Kidney tubule cell (primary cell): ENCODE data around the gene MRPL43.
A peak's percentile ranks its signal among the peaks of the same experiment; 100 is the strongest.

Experiments
- DNase-seq: peaks from one replicate; pipeline ENCODE4 v3.0.0-alpha.2; 2018; ENCODE audit warnings: low spot score

The MRPL43 gene

DNA sequence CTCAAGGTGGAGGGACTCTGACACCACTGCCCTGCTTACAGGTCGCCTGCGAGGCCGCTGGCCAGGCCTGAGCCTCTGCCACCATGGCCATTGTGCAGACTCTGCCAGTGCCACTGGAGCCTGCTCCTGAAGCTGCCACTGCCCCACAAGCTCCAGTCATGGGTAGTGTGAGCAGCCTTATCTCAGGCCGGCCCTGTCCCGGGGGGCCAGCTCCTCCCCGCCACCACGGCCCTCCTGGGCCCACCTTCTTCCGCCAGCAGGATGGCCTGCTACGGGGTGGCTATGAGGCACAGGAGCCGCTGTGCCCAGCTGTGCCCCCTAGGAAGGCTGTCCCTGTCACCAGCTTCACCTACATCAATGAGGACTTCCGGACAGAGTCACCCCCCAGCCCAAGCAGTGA lies 15.2 kb upstream of the MRPL43 start:
- no peak for DNase-seq

- DNase-seq, result no peak
These were observed 14.3 kb upstream of the MRPL43 start for GRCh38 chr10:101001659-101002035.

DNA sequence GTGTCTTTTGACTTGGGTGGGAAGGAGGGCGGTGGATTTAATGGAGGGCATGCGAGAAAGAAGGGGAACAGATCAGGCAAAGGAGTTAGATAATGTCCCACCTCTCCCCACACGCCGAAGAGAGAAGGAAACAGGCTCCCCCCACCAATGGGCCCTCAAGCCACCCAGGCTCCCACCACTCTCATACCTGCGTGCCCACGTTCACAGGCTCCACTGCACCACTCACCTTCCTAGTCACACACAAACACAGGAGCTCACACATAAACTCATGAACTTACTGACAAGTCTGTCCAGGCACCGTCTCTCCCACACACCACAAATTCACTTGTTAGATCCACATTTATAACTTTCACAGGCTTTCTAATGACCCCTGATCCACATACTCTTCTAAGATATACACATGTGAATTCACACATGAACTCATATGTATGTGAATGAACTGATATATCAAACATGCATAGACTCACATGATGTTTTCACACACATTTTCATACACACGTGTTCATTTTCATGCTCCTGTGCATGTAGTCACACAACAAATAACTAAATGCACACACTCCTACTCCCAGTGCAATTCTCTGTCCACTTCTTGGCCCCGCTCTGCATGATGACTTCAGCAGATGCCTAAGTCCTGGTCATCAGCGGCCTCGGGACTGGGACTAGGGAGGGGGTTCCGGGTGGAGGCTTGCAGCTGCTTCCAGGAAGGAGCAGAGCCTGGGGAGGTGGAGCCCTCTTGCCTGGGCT lies 13.8 kb upstream of the MRPL43 start:
- peak; percentile 93 for DNase-seq

GRCh38 chr10:101000127-101000914 lies 13.0 kb upstream of the MRPL43 start:
- no peak for DNase-seq

DNA sequence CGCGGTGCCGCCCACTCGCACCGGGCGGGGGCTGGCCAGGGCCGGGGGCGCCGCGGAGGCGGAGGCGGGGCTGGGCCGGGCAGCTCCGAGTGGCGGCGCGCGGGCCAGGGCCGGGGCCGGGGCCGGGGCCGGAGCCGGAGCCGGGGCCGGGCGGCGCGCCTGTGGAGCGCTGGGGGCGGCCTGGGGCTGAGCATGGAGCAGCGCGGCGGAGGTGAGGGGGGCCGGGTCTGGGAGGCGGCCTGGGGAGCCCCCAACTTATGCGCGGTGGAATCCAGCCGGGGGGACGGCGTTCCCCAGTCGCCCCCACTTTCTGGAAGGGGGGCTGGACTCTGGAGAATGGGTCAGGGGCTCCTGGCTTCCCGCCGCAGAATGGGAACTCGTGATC lies 12.4 kb upstream of the MRPL43 start, which contains the start of gene LZTS2:
LZTS2 (plus strand) TSS at position 67 of the 385 bp plus-strand sequence. CDS start 2,731 bp downstream, outside the sequence.
- DNase-seq, result no peak

DNA sequence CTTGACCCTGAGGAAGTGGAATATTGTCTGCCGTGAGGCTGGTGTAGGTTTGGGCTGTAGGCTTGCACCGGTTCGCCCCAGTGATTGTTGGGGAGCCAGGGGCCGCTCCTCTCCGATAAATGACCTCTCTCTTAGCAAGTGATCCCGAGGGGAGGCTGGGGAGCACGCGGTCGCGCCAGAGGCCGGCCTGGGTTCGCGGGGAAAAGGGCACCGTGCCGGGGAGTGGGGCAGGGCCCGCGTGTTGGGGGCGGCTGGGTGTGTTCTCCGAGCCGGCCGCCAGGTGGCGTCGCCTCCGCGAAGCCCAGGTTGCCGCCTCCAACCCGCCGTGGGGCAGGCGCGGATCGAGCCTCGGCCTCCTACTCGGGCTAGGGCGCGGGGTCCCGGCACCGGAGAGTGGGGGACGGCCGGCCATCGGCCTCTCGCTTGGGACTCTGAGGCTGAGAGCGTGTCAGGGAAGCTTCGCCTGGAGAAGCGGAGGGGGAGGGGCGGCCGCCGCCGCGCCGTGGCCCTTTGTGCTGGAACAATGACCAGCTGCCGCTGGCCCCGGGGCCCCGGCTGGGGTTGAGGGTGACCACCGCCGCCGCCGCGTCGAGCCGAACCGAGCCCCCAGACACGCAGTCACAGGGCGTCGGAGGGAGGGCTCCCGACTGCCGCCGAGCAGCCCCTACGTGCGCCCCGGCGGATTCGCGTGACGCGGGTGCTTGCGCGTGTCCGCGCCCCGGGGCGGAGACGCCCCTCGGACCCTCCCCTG lies 11.9 kb upstream of the MRPL43 start:
- DNase-seq, result peak; percentile 79

GRCh38 chr10:100998183-100998990 lies 11.1 kb upstream of the MRPL43 start:
- peak; percentile 83 for DNase-seq

- DNase-seq, result peak; percentile 85
These were observed 10.3 kb upstream of the MRPL43 start for GRCh38 chr10:100997360-100998182.

DNA sequence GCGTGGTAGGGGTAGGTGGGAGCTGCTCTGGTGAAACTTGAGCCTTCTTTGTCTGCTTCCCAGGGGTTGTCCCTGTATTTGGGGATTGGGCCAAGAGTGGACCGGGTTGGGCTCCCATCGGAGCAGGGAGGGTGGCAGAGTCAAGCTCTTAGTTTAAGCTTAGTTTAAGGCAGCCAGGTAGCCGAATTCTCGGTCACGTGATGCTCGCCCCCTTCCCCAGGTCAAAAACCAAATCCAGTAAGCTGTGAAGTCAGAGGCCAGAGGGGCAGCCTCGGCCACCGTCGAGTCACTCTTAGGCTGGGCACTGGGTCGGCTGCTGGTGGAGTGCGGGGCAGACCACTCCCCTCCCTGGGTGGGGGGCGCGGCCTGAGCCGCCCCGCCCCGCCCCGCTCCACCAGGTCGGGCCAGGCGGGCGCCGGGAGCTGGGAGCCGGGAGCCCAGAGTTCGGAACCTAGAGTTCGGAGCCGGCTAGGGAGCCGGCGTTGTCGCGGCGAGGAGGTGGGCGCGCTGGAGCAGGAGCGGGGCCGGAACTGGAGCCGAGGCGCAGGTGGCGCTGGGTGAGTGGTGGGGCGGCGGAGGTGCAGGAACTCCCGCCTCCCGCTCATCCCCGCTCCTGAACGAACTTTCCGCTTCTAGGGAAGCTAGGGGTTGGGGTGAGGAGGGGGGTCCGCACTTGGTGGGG lies 9.5 kb upstream of the MRPL43 start:
- DNase-seq, result peak; percentile 42

DNA sequence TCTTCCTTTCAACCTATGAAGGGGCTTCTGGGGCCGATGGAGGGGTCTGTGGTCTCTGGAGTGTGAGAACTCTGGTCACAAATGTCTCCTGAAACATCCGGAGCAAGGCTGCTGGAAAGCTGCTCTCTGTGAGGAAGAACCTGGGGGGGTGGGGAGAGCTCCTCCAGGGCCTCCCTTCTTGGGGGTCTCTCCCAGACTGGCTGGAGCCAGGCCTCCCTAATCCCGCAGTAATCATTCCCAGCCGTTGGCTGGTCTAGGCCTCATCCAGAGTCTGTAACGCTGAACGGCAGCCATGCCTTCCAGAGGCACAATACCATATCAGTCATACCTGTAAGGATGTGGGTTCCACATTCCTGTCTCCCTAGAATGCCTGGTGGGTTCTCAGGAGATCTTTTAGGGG lies 7.9 kb upstream of the MRPL43 start:
- DNase-seq, result no peak

GRCh38 chr10:100993986-100994708 lies 6.8 kb upstream of the MRPL43 start:
- DNase-seq, result peak; percentile 53

GRCh38 chr10:100989088-100989487 lies 1.8 kb upstream of the MRPL43 start:
- no peak for DNase-seq

GRCh38 chr10:100988166-100988565 lies 869 bp upstream of the MRPL43 start:
- no peak for DNase-seq

DNA sequence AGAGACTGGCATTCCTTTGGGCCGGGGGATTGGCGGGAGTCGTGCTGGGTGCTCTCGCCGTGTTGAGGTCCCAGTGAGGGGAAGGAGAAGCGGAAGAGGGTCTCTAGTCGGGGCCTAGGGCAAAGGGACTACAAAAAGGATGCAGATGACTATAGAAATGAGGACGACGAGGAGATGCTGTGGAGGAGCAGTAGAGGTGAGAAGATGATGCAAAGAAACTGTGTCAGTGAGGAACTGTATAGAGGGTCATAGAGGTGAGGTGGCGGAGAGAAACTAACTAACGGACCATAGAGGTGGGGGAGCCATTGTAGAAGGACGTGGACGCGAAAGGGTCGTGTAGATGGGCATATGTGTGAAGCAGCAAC lies 370 bp upstream of the MRPL43 start:
- no peak for DNase-seq

- DNase-seq, result no peak
These were observed 710 bp downstream of the MRPL43 start for GRCh38 chr10:100986623-100986951.

GRCh38 chr10:100985336-100985735 lies 2.0 kb downstream of the MRPL43 start:
- peak; percentile 41 for DNase-seq

GRCh38 chr10:100984672-100985177 lies 2.6 kb downstream of the MRPL43 start:
- DNase-seq, result peak; percentile 30

GRCh38 chr10:100983868-100984671 lies 3.2 kb downstream of the MRPL43 start:
- no peak for DNase-seq
